Measurements from ENCODE around the gene ERBB4.

Gene ERBB4

DNA sequence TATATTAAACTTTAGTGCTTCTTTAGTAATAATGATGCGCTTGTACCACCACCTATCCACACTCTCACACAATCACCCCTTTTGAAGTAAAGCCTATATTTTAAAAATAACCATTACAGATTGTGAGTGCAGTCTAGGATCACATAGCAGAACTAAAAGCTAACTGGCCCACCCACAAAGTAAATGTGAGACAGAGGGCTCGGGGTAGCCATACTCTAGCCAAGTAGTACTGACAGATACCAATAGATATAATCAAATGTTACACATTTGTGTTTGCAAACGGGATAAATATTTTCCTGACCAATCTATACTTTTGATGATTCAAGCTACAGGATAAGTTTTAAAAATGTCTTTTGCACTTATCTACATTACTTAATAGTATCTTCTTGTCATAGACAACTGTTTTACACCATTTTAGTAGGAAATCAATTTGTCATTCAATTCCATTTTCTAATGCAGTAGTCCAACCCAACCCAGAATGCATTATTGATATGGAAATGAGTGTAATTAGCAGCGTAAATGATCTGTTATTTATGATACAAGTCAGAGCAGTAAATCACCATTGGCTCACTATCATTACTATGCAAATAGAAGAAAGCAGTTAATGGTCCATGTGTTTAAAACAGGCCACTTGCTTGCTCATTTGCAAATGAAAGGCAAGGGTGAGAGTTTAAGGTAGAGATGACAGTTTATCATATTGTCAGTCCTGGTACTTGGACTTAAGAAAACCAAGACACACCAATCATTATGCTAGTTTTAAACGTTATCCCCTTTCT is 111.8 kb downstream of the ERBB4 start:
- no peak for DNase-seq

DNA sequence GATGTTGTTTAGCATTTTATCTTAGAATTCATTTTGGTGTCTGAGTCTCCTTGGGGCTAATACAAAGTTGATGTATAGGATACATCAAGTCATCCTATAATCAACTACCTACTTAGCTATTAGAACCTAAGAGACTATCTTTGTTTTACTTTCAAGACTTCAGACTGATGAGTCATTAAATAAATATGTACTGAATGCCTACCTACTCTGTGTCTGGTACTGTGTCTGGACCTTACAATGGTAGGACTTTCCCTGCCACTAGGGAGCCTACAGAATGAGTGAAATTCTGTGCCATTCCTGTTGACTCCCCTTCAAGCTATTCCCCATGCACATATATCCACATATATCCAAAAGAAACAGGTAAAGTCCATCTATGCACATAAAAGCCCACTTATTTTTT is 114.5 kb downstream of the ERBB4 start:
- no peak for DNase-seq

DNA sequence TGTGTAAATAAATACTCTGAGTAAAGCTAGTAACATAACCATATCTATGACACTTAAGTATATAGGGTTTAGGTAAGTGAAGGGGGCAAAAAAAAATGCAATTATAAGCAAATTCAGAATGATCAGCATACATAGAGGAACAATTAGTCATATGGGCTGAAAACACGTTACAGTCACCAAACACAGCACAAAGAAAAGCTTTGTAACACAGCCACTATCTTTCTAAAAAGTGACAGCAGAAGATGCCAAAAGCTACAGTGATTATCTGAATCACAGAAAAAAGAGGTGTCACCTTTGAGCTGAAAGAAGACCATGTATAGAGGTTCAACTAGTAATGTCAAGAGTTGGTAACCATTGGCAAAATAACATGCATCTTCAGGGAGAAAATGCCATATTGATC is 115.5 kb downstream of the ERBB4 start:
- no peak for DNase-seq

DNA sequence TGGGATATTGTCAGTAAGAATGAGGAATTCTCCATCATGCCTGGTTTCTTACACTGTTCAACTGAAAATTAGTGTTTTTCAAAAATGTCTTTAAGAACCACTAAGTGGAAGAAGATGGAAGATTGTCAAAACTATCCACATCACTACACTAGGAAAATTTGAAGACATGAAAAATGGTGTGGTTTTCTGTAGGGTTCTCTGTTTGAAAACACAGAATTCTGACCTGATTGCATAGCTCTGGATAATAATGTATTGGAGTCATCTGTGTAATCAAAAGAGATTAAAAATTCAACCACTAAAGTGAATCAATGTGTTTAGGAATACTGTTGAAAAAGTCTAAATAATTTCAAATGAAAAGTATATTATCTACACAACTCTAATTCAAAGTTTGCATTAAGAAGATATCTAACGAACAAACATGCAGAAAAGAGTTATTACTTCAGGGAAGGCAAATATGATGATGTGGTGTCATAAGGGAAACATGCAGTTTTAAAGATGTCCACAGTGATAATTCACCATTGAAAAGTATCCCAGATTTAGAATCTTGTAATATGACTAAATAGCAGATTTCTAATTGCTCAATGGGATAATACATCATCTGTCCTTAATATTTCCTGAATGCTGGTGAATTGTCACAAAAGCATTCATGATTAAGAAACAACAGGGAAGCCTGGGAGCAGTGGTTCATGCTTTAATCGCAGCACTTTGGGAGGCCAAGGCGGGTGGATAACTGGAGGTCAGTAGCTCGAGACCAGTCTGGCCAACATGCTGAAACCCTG is 116.9 kb downstream of the ERBB4 start:
- DNase-seq: no peak

DNA sequence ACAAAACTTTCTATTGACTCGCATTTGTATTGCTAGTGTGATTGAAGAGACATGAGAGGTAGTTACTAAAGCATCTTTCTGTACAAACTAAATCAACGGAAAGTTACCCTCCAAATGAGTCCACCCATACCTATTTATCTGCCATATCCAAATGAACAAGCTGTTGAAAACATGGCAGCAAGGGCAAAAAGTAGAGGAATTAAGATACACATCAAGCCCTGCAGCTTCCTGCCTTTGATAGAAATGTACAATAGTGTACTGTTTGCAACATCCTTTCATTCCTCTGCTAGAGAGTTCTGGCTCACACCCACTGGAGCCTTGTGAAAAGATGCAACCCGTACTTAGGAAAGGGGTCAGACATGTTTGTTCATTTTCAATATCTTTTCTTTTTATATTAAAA is 122.5 kb downstream of the ERBB4 start:
- DNase-seq: no peak

DNA sequence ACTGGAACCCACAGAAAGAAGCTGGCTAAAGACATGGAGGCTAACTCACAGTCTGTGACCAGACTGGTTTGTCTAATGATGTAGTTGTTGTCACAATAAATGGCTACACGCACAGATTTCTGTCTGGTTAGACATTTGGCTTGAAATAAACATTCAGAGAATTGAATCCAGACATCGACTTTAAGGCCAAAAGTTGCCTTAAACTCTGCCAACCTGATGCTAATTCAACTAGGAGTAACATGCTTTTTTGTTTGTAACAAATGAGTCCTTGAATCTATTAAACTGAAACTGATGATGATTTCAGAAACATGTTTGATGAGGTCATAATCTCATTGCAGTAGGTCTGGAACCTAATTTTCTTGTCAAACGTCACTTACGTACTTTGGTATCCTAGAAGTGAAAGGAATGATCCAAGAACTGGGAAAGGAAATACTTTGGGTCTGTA is 123.8 kb downstream of the ERBB4 start:
- no peak for DNase-seq

DNA sequence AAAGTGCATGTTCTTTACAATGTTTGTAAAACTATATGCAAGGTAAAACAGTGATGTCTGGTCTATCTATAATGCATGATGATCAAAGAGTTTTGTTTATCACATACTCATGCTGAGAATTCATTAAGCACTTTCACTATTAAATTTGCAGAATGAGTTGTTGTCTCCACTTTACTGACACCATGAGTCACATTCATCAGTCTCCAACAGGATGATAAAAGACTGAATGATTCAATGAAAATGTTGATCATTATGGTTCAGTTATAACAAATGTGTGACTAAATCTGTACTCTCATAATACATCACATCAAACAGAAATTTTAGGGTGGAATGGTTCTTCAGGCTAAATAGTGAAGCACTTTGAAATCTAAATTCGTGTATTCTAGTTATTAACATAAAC is 129.0 kb downstream of the ERBB4 start:
- no peak for DNase-seq

DNA sequence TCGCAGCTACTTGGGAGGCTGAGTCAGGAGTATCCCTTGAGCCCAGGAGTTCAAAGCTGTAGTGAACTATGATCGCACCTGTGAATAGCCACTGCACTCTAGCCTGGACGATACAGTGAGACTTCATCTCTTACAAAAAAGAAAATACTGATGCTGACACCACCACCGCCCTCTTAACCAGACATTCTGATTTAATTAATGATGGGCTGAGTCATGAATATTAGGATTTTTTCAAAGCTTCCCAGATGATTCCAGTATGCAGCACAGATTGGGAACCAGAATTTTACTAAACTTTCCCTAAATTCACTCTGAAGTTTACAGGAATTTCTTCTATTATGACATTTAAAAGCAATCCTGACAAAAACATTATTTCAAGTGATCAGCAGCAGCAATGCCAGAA is 130.1 kb downstream of the ERBB4 start:
- DNase-seq: no peak

DNA sequence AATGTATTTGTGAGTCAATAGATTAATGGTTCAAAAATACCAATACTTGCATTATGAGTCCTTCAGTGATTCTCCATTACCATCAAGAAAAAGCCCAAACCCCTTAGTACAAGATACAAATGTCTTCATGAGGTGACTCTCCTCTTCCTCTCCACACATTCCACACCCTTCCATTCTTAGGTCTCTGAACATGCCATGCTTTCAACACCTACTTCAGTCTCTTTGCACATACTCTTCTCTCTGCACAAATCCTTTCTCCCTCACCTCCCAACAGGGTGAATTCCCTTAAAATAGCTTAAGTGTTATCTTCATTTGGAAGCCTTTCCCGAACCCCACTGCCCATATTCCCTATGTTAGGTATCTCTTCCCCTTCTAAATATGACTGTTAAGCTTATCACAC is 131.9 kb downstream of the ERBB4 start:
- no peak for DNase-seq

DNA sequence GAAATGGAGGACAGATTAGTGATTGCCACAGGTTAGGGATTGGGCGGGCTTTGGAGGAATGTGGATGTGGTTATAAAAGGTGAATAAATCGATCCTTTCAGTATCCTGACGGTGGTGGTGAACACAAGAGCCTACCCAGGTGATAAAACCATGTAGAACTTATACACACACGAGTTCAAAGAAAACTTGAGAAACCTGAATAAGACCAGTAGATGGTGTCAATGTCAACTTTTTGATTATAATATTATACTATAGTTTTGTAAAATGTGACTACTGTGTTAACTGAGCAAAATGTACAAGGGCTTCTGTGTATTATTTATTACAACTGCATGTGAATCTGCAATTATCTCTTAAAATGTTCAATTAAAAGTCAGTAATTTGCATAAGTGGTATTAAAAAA is 136.3 kb downstream of the ERBB4 start:
- no peak for DNase-seq

DNA sequence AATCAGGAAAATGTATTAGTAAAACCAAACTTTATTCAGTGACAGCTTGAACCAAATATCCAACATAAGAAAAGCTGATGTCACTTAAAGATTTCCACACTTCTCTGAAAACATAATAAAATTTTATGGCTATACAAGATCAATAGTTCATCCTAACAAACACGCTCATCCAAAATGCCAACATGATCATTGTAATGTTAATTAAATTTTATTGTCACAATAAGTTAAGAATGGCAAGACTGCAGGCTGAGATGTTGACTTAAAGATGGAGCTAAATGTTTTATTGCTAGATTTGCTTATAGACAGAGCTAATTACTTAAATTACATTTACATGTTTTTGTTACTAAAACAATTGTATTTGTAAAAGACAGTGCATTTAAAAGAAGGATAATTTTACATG is 140.3 kb downstream of the ERBB4 start:
- no peak for DNase-seq

DNA sequence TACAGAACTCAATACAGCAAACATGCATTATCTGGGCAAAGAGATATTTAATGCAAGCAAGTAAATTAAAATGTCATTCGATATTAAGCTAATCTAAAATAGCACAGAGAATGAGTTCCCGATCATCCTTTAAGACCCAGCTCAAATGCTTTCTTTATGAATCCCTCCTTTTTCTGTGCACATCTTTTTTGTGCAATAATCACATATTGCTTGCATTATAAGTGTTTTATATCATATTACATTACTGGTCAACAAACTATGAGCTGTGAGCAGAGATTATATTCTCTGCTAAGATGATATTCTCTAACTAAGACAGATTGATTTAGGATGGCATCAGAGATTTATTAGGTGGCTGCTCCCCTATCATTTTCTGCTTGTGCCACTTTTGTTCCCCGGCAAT is 146.1 kb downstream of the ERBB4 start:
- DNase-seq: no peak

DNA sequence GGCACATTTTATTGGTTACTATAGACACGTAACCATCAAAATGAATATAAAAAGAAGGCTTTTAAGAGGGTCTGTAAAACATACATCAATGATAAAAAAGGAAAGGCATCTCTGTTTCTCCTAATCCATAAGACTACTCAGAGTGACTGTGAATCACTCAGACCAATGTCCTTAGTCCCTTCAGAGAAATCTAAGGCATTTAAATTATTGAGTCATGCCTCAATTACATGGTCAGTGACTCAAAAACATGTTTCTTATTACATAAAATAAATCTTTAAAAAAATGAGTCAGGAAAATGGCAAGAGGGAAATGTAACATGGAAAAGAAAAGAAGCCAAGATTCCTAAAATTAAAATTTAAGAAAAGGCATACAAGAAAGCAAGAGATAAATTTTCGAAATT is 146.6 kb downstream of the ERBB4 start:
- no peak for DNase-seq

DNA sequence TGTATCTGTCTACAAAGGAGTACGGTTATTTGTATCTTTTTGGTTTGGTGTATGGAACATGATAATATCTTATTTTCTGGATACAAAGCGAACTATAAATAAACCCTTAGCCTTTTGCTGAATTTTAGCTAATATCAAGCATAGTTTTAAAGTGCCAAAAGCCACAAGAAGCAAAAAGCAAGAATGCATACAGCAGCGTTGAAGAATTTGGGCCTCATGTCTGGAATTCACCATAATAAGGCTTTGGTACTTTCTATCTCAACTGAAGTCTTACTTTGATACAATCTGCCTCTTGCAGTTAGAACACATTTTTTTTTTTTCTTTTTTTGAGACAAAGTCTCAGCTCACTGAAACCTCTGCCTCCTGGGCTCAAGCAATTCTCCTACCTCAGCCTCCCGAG is 151.5 kb downstream of the ERBB4 start:
- DNase-seq: no peak

DNA sequence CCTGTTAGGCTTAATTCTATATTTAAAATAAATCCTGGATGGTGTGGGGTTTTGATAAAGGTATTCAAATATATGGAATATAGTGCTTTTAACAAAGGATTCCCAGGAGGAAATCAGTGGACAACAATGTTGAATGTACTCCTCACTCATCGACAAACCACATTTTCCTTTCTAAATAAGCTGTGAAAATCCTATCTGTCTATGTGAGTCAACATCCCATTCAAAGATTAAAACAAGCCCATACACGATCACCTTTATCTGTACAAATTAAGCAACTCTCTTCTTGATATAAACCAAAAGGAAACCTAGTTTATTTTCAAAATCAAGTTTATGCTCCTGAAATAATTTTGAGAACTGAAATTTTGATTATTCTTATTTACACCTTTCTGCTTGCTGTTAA is 153.4 kb downstream of the ERBB4 start:
- no peak for DNase-seq

DNA sequence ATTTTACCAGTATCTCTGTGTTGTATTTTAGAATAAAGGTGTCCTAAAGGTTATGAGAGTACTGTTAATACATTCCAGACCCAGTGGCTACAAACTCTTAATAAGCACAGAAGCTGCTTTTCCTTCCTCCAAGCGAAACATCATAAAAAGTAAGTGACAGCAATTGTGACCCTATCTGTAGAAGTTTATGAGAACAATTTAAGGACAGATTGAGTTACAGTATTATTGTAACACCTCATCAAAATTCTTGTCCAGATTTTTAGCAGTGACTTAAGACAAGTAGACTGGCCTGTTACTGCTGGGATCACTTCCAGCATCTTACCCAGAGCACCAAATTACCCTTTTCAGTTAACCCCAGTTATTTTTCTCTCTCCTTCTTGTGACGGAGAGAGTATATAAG is 154.6 kb downstream of the ERBB4 start:
- no peak for DNase-seq

DNA sequence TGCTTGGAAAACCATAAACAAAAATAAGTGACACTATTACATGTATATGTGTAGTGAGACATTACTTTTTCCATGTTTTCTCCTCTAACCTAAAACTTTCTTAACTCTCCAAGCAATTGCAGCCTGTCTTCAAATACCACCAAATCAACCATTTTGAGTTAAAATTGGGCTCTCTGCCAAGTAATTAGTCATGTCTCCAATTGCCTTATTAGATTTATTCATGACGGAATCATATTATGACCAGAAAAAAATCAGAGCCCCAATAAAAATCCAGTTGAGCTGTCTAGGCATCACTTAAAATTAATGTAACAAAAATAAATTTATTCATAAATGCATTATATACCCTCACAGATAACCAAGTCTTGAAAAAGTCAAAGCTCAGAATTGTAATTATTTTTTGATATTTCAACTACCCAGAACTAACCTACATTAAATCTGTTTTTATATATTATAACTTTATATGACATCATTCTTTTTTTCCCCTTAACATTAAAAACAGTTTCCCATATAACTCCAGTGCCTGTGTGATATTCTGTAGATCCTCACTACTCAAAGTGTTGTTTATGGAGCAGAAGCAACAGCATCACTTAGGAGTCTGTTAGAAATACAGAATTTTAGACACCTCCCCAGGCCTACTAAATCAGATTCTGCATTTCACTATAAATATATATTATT is 157.0 kb downstream of the ERBB4 start:
- DNase-seq: no peak

DNA sequence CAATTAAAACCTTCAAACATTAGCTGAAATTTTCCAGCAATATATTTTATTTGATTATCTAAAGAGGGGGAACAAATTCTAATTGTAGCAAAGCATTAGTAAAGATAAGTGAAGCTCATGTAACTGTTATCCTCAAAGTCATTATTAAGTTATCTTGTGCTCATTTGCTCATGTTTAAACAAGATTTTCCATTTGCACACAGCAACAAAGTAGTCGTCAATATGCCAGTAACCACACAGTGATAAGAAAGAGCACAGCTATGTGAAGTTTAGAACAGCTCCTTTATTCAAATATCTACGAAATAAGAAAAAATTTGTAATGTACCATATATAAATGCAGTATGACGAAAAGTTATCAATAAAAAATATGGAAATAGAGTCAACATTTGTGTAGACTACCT is 159.5 kb downstream of the ERBB4 start:
- no peak for DNase-seq

DNA sequence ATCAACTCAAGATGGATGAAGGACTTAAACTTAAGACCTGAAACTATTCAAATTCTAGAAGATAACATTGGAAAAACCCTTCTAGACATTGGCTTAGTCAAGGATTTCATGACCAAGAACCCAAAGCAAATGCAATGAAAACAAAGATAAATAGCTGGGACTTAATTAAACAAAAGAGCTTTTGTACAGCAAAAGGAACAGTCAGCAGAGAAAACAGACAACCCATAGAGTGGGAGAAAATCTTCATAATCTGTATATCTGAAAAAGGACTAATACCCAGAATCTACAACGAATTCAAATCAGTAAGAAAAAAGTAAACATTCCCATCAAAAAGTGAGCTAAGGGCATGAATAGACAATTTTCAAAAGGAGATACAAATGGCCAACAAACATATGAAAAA is 171.2 kb downstream of the ERBB4 start:
- DNase-seq: no peak

DNA sequence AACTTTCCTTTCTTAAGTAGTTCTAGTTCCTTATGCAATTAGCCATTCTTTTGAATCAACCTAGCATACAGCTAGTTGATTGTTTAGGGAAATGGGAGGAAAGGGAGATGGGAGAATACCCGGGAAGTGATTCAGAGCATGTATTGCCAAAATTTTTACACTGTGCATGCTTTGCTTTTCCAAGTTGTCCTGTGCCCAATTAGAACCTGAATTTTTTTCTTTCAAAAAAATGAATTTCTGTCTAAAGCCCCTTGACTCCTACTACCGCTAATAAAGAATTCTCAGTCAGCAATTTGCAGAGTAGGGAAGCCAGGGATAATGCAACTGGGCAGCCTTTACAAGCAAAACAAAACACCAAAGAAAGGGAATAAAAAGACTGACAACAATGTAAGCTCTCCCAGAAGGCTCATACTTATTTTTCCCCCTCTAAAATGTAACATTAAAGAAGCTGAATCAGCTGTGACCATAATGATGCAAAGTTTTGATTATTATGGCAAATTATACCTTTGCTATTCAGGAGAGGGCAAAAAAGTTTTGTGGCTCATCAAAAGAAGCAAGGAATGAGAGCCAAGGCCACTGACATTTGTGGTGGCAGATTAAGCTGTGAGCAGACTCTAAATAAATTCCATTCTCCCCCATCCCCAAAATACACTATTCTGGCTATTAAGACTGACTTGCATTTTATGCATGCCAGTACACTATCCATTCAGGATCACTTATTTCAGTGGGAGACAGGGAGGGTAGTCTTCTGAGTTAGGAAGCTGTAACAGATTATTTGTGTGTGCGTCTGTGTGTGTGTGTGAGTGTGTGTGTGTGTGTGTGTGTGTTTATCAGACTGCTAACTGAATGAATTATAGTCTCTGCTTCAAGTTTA is 174.3 kb downstream of the ERBB4 start:
- DNase-seq: no peak

DNA sequence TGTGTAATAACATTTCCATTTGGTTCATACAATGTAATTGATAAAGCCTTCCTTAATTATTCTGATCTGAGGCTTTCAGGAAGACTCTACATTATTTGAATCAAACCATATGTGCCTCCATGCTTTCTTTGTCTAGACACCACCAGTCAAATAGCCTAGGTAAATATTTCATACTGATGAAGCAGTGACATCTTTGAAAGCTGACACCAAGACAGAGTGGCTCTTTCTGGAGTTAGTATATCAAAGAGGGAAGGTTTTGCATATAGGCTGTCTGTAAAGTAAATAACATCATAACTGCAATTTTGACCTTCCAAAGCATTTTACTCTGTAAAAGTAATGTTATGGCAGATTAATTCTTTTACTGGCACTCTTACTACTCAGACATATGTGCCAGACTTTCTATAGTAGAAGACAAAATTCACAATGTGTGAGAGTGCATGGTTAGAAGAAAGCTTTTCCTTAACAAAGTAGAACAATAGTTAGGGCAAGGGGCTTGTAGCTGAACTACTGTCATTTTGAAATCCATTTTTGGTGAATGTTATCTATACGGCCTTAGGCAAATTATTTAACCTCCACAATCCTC is 177.3 kb downstream of the ERBB4 start:
- no peak for DNase-seq

DNA sequence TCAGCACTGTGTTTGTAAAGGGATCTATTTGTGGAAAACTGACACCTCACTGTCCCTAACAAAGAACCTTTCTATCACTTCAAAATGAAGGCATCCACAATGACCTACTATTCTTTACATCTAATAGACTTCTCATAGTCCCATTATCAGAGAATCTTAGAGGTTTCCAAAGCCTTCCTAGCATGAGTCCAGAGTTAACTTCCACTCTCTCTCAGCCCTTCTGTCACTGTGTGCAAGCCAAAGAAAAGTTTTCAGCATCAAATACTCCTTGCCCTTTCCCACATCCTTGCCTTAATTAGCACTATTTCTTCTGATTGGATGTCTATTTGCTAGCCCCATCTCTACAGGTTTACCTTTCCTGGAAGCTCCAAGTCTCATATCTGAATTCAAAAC is 178.5 kb downstream of the ERBB4 start:
- DNase-seq: no peak

Measured in activated CD4-positive, alpha-beta T cell treated with anti-CD3 and anti-CD28 coated beads, Interleukin-2, amount 50 U/mL, for 4 hours (primary cell).